Mononuclear cell (primary cell): ENCODE data around the gene NEK10. TPM values are rescaled to one million over a fixed set of nuclear protein-coding genes. Genes with fewer than 3 reads are reported as not detected.
"Not testable (repeated sequence)": the region's sequence is repeated elsewhere in the genome, so short reads cannot be mapped to it uniquely, and the experiment has no call there.

Source experiments
- H3K27me3 ChIP-seq: 2 replicates; pipeline ENCODE4 v1.6.0; 2011; ENCODE audit warnings: low read length, control low read depth; ENCODE audit not compliant: insufficient read depth
- H3K4me1 ChIP-seq: 2 replicates; pipeline ENCODE4 v1.5.1; 2011; ENCODE audit warnings: mild to moderate bottlenecking, low read length, control low read depth; ENCODE audit not compliant: insufficient read depth
- H3K4me3 ChIP-seq: 2 replicates; pipeline ENCODE4 v1.5.1; 2011; ENCODE audit warnings: mild to moderate bottlenecking, low read length, moderate library complexity
- H3K9me3 ChIP-seq: 2 replicates; pipeline ENCODE4 v1.5.1; 2011; ENCODE audit warnings: low read depth, mild to moderate bottlenecking, control low read depth, low read length
- total RNA-seq: library from RNA; depleted of rRNA; stranded (reverse); fragments of >200 nt; gene quantifications from one replicate; pipeline ENCODE4 v1.2.3, GENCODE V29; 2012

NEK10 gene
- total RNA-seq, 1 donor: 0.63 TPM

DNA sequence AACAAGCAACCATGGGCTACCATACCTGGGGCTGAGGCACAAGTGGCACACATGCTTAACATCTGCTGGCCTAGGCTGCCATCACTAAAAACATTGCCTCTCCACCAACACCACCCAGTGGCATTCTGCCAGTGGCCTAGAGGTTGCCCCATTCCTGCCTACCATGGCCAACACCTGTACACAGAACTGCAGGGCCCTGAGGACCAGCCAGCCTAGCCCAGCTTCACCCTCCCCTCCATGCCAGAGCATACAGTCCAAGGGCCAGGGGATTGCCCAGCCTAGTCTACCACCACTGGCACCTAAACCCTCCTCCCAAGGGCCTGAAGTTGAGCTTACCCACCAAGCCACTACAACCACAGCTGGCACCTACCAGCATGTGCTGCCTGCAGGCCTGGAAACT is 35.3 kb downstream of the NEK10 start:
- Histone ChIP-seq H3K27me3 (no peaks in the 10 kb centered on the region), H3K9me3 (no peaks in the 10 kb centered on the region), H3K4me3 (no peak overlapping the region), H3K4me1 (no peaks in the 10 kb centered on the region)

DNA sequence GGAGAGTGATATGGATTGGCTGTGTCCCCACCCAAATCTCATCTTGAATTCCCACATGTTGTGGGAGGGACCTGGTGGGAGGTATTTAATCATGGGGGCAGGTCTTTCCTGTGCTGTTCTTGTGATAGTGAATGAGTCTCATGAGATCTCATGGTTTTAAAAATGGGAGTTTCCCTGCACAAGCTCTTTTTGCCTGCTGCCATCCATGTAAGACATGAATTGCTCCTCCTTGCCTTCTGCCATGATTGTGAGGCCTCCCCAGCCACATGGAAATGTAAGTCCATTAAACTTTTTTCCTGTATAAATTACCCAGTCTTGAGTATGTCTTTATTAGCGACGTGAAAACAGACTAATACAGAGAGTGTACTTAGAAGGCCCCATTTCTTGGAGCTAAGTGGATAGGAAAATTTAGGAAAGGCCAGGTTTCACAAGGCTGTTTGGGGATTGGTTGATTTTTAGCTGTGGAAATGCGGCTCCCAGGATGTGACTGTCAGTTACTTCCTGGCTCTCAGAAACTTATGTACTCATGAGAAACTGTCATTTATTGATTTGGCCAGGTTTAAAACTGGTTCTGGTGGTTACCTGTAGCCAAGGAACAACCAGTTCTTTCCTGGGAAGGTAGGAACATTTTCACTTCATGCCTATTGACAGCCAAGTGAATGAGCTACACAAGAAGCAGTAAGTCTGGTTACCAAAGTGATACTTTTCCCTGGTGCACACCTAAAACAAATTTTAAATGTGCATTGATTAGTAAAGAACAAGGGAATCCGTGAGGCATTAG is 40.0 kb downstream of the NEK10 start:
- H3K27me3 ChIP-seq, H3K4me1 ChIP-seq, H3K4me3 ChIP-seq, H3K9me3 ChIP-seq: not testable (repeated sequence)

DNA sequence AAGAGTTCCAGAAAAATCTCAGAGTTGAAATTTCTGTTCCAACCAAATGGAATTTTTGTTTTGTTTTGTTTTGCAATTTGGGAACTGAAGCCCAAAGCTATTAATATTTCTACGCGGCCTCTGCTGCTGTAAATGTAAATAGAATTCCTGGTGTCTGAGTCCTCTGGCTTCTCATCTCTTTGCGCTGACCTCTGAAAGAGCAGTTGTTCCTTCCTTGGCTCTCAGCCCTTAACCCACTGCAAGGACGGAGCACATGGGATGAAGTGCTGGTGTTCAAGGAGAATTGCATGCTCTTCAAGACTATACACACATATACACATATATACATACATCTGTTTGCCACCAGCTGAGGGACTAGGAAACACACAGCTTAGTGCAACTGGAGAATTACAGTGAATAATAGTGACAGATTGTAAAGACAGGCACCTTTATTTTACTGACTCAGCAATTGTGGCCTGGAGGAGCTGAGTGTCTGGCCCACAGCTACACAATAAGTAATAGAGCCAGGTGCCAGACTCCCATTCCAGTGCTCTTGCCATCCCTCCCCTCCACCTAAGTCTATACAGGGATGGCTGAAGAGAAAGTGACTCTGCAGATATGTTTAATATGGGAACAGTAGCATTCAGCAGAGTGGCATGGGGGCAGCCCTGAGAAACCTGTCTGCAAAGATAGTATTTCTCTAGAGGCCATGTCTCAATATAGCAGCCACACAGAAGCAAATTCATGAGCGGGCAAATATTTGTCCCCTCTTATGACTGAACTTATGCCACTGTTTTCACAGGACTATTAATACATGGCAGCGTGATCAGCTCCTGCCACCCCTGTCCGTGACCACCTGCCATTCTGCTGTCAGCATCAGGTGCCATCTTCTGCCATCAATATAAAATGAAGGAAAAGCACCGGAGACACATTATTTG is 42.3 kb downstream of the NEK10 start:
- no peaks in the 10 kb centered on the region for H3K4me1 ChIP-seq
- no peaks in the 10 kb centered on the region for H3K9me3 ChIP-seq
- H3K4me3 ChIP-seq: no peak overlapping the region
- no peaks in the 10 kb centered on the region for H3K27me3 ChIP-seq

DNA sequence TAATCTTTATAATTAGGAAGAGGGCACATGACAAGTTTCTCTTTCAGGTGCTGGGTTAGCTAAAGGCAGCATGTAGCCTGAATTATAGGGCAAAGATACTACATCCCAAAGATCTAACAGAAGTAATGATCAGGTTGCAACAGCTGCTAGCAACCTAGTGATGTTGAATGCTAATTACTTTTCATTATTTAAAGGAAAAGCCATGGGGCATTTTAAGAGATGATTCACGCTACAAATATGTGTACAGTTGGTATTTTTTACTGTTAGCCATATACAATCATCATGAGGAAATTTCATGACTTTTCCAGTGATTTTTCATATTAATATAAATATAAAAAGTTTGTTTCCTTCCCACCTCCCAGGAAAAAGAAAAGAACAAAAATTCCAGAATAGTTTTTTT is 43.0 kb downstream of the NEK10 start:
- Histone ChIP-seq H3K4me1 (no peaks in the 10 kb centered on the region), H3K4me3 (no peak overlapping the region)

DNA sequence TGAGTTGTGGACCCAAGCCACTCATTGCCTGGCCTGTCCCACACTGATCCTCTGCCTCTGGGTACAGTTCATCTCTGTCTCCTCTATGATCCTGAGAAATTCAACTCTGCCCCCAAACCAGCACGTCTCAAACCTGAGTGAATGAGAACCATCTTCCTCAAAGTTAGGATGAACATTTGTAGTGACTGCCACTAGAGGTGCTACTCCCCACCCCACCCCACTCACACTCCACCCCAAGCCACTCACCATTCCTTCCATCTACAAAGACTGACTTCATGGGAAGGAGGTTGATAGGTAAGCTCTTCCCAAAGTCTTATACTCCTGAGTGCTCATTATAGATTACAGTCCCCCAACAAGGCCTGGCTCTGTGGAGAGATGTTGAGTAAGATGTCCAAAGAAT is 43.8 kb downstream of the NEK10 start:
- H3K4me3 ChIP-seq: no peak overlapping the region
- H3K4me1 ChIP-seq: no peaks in the 10 kb centered on the region
- no peaks in the 10 kb centered on the region for H3K27me3 ChIP-seq
- H3K9me3 ChIP-seq: no peaks in the 10 kb centered on the region

More for the DNA sequence above, 43.0 kb downstream of the NEK10 start:
- Histone ChIP-seq H3K27me3 (no peaks in the 10 kb centered on the region), H3K9me3 (no peaks in the 10 kb centered on the region)

DNA sequence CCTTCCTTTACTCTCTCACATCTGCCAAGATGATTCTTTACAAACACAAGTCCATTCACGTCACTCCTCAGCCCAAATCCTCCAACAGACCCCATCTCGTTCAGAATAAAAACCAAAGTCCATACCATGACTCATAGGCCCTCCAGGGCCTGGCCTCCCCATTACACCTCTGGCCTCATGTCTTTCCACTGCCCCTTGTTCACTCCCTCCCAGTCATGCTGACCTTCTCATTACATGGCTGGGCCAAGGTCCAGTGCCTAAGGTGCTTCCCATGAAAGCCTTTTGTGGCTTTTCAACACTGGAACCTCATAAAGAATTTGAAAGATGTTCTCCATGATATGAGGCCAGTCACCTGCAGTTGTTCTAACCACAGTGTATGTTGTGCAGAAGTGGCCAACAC is 44.5 kb downstream of the NEK10 start:
- Histone ChIP-seq H3K4me1 (no peaks in the 10 kb centered on the region), H3K4me3 (no peak overlapping the region), H3K27me3 (no peaks in the 10 kb centered on the region), H3K9me3 (no peaks in the 10 kb centered on the region)

DNA sequence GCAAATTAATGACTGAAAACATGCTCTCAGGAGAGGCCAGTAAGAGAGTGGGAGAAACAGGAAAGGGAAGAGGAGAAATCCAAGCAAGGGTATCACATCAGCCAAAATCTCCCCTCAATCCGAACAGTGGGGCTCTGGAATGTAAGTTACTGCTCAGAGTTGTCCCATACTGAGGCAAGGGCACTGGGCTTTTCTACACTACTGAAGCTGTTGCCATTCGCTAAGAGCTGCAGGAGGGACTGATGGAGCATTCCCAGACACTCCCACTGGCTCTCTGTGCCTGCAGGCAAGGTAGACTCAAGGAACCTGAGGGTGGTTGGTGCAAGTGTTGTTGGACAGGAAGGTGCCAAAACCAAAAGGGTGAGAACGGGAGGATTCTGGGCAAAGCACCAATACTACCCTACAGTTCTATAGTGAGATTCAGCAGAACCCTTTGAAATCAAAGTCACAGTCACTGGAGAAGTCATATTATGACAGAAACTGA is 46.1 kb downstream of the NEK10 start:
- no peaks in the 10 kb centered on the region for H3K9me3 ChIP-seq
- no peaks in the 10 kb centered on the region for H3K27me3 ChIP-seq
- no peak overlapping the region for H3K4me3 ChIP-seq
- H3K4me1 ChIP-seq: no peaks in the 10 kb centered on the region

DNA sequence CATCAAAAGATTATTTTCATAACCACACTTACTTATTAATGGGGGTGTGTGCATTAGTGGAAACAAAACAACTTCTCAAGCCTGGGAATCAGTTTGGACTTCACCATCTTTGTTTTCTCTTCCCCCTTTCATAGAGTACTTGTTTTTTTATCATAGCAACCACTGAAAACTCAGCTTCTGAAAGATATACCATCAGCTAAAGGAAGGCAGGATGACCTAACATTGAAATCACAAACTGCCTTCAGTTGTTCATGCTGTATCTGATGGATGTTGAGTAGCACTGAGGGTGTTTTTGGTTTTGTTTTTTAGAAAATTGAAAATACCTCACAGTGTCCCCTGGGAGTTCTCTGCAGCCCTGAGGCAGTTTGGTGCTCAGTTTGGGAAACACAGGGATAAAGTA is 46.5 kb downstream of the NEK10 start:
- Histone ChIP-seq H3K9me3 (no peaks in the 10 kb centered on the region), H3K4me1 (no peaks in the 10 kb centered on the region), H3K4me3 (no peak overlapping the region), H3K27me3 (no peaks in the 10 kb centered on the region)

DNA sequence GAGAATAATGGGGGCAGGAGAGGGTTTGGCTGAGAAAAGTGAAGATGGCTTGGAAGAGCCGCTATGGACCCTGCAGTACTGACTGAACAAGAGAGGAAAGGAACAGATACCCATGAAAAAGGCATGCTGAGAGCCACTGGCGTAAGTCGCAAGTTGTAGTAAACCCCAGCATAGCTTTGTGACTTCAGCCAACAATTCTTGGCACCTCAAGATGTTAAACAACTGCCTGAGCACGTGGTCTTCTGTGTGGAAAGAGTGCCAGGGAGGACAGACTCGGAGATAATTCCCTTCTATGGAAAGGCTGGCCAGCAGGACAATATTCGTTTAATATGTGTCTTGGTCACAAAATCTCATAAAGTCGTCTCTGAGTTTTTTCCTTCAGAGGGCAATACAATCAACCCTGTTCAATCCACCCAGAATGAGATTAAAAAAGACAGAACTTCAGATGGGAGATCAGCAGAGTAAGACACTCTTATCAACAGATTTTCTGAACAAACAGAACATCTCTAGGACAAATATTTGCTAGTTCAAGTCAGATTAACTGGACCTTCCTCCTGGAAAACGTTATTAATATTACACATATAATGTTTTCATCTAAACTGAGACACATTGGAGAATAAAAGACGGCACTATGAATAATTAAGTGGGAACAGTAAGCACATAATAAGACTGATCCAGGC is 49.2 kb downstream of the NEK10 start:
- Histone ChIP-seq H3K4me3 (no peak overlapping the region), H3K27me3 (no peaks in the 10 kb centered on the region), H3K4me1 (no peaks in the 10 kb centered on the region), H3K9me3 (no peaks in the 10 kb centered on the region)

DNA sequence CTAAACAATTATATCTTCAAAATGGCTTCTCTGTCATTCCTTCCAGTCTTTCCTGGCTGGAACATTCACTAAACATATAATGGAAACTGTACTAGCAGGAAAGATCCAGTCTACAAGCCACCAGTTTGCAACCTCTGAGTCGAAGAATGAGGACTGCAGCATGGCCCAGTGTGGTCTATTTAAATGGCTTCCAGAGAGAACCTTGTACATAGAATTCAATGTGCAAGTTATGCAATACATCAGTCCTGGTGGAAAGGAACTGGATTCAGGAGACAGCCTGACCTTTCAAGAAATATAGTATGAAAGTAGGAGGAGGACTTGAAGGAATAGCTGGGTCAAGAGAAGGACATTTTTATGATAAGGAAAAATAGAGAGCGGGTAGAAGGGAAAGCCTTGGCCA is 49.9 kb downstream of the NEK10 start:
- Histone ChIP-seq H3K4me3 (no peak overlapping the region), H3K9me3 (no peaks in the 10 kb centered on the region), H3K27me3 (no peaks in the 10 kb centered on the region), H3K4me1 (no peaks in the 10 kb centered on the region)

DNA sequence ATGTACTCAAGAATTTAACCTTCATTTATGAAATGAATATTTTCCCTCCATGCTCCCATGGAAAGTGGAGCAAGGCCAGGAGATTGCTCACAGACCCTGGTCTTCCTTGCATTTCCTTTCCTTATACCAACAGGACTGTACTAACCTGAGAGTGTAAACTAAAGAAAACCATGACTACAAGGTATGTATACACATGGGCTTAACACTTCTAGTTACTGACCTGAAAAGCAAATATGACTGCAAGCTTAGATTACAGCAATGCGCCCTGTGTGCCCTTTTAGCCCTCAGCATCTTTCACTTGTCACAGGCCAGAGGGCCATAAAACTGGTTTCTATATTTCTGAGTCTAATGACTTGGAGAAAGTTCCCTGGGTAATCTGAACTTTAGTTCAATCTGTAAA is 52.1 kb downstream of the NEK10 start:
- no peaks in the 10 kb centered on the region for H3K4me1 ChIP-seq
- H3K9me3 ChIP-seq: no peaks in the 10 kb centered on the region
- H3K27me3 ChIP-seq: no peaks in the 10 kb centered on the region
- H3K4me3 ChIP-seq: no peak overlapping the region

DNA sequence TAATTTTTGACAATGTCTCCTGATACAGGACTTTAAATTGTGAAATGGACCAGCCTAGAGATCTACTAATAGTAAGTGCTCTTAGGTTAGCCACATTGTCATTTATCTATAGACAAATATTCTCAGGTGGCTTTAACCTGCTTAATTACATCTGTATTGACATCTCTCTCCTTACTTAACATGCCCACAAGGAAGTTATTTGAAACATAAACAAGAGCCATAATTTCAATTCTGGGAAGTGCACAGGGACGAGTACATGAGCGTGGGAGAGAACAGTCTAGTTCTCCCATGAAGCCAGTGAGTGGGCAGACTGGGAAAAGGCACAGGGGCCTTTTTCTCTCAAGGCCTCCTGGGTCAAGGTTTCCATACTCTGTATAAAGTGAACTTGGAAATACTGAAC is 54.2 kb downstream of the NEK10 start:
- Histone ChIP-seq H3K4me1 (no peaks in the 10 kb centered on the region), H3K4me3 (no peak overlapping the region), H3K27me3 (no peaks in the 10 kb centered on the region), H3K9me3 (no peaks in the 10 kb centered on the region)

DNA sequence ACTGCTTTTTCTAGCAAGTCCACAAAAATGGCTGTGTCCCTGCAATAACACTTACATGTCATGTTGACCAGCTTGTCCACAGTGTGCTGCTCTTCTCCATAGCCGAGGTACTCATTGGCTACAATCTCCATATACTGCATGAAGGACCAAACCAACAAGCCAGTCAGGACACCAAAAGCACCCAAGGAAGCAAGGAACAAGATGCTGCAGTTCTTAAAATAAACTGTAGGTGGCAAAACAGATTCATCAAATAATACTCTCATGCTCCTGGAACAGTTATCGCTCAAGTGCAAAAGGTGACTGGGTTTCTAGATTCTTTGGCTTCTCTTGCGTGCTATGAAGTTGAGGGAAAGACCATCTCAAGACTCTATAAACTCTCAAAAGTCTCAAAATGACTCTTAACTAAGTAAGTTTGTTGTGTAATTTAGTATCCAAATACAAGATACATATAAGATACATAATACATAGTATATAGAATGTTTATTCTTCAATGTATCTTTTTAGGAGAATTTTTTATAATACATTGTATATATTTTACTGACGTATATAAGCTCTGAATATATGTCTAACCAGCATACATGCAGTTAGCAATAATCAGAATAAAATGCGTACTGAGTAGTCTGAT is 57.0 kb downstream of the NEK10 start:
- Histone ChIP-seq H3K4me3 (no peak overlapping the region), H3K27me3 (no peaks in the 10 kb centered on the region), H3K4me1 (no peaks in the 10 kb centered on the region), H3K9me3 (no peaks in the 10 kb centered on the region)

DNA sequence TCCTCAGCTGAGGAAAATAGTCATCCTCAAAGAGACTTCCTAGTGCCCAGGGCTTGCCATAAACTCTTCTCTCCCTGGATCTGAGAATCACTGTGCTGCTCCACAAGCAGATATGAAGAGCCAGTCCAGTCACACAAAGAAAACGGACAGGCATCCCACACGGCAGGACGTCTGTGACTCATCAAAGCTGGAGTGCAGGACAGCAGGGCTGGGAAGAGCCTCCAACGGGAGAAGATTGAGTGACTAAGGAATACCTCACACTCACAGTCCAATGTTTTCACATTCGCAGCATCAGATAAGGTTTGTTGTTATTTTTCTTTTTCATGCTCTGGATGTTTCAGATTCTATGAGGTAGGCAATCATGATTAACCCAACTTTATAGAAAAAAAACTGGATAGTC is 57.8 kb downstream of the NEK10 start:
- Histone ChIP-seq H3K4me1 (no peaks in the 10 kb centered on the region), H3K4me3 (no peak overlapping the region), H3K27me3 (no peaks in the 10 kb centered on the region), H3K9me3 (no peaks in the 10 kb centered on the region)

DNA sequence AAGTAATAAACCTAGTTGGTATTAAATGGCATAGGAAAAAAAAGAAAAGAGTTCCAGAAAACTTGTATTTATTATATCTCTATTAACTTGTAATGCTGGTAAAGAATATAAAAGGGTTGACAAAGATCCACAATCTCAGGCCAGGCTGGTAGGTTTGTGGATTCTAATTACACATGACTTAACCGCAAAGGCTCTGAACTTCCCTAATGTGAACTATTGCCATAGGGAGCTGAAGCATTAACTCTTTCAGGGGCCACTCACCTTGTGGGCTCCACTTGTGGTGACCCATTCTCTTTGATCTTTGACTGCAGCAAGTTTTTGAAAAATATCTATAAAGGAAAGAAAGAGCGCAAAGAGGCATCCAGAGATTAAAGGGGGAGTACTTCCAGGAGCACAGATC is 58.5 kb downstream of the NEK10 start:
- Histone ChIP-seq H3K9me3 (no peaks in the 10 kb centered on the region), H3K4me1 (no peaks in the 10 kb centered on the region), H3K4me3 (no peak overlapping the region), H3K27me3 (no peaks in the 10 kb centered on the region)
